ENCODE data around the gene RAD23A.

DNA sequence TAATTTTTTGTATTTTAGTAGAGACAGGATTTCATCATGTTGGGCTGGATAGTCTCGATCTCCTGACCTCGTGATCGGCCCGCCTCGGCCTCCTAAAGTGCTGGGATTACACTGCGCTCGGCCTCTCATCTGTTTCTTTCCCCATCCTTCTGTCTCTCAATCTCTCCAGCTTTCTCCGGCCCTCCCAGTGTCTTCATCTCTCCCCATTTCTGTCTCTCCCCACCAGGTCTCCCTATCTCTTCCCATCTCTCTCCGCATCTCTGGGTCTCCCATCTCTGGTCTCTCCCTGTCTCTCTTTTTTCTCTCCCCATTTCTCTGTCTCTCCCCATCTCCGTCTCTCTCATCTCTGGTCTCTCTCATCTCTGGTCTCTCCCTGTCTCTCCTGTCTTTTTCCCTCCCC is 37.4 kb downstream of the RAD23A start:
- TF ChIP-seq, protein P1, sequence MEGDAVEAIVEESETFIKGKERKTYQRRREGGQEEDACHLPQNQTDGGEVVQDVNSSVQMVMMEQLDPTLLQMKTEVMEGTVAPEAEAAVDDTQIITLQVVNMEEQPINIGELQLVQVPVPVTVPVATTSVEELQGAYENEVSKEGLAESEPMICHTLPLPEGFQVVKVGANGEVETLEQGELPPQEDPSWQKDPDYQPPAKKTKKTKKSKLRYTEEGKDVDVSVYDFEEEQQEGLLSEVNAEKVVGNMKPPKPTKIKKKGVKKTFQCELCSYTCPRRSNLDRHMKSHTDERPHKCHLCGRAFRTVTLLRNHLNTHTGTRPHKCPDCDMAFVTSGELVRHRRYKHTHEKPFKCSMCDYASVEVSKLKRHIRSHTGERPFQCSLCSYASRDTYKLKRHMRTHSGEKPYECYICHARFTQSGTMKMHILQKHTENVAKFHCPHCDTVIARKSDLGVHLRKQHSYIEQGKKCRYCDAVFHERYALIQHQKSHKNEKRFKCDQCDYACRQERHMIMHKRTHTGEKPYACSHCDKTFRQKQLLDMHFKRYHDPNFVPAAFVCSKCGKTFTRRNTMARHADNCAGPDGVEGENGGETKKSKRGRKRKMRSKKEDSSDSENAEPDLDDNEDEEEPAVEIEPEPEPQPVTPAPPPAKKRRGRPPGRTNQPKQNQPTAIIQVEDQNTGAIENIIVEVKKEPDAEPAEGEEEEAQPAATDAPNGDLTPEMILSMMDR (IDR thresholded peaks at IDR 0.05): no peak
- TF ChIP-seq ZFX (IDR thresholded peaks at IDR 0.05; ENCODE audit: borderline replicate concordance): no peak
